ENCODE results near the gene ITPK1.

ITPK1 gene

GRCh38 chr14:93044556-93044955 is 71.2 kb downstream of the ITPK1 start:
- Histone ChIP-seq H3K4me3 (ENCODE audit: low read length) (no peak overlapping the region), H3K27me3 (ENCODE audit: low read depth, low read length) (no peaks in the 10 kb centered on the region), H3K9me3 (ENCODE audit: insufficient read depth, low read length) (no peaks in the 10 kb centered on the region), H3K4me2 (ENCODE audit: low read length) (no peak overlapping the region), H2AFZ (ENCODE audit: low read depth, low read length) (no peak overlapping the region), H3K36me3 (replicated peaks; ENCODE audit: low read depth, low read length) (no peaks in the 10 kb centered on the region), H3K27ac (ENCODE audit: low read length) (no peak overlapping the region), H4K20me1 (ENCODE audit: insufficient read depth, low read length) (no peaks in the 10 kb centered on the region), H3K9ac (ENCODE audit: low read length) (no peak overlapping the region), H3K4me1 (ENCODE audit: low read length) (no peaks in the 10 kb centered on the region), H3K79me2 (ENCODE audit: low read length) (no peaks in the 10 kb centered on the region)
- TF ChIP-seq, protein P1, sequence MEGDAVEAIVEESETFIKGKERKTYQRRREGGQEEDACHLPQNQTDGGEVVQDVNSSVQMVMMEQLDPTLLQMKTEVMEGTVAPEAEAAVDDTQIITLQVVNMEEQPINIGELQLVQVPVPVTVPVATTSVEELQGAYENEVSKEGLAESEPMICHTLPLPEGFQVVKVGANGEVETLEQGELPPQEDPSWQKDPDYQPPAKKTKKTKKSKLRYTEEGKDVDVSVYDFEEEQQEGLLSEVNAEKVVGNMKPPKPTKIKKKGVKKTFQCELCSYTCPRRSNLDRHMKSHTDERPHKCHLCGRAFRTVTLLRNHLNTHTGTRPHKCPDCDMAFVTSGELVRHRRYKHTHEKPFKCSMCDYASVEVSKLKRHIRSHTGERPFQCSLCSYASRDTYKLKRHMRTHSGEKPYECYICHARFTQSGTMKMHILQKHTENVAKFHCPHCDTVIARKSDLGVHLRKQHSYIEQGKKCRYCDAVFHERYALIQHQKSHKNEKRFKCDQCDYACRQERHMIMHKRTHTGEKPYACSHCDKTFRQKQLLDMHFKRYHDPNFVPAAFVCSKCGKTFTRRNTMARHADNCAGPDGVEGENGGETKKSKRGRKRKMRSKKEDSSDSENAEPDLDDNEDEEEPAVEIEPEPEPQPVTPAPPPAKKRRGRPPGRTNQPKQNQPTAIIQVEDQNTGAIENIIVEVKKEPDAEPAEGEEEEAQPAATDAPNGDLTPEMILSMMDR (IDR thresholded peaks at IDR 0.05; ENCODE audit: low read depth, low read length), result no peak
- no peak for TF ChIP-seq EZH2phosphoT487 (IDR thresholded peaks at IDR 0.05; ENCODE audit: low read depth)

DNA sequence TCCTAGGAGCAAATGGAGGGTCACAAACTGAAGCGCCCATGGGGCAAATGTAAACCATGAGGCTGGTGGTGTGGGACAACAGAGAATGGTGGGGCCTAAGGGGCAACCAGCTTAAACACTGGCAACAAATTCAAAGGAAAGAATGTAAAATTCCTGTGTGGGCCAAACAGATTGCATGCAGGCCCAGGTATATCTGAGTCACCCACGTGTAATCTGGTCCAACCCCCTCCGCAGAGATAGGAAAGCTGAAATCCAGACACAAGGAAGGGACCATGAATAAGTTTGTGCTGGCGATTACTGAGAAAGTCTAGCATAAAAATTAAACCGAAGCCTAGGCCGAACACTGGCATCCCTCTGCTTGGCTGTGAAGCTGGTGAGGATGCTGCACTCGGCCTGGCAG is 71.6 kb downstream of the ITPK1 start:
- H4K20me1 ChIP-seq (ENCODE audit: insufficient read depth, low read length), result no peaks in the 10 kb centered on the region
- TF ChIP-seq EZH2phosphoT487 (IDR thresholded peaks at IDR 0.05; ENCODE audit: low read depth), result no peak
- TF ChIP-seq, protein P1 (IDR thresholded peaks at IDR 0.05; ENCODE audit: low read depth, low read length), result no peak
- no peak overlapping the region for H3K4me3 ChIP-seq (ENCODE audit: low read length)
- no peaks in the 10 kb centered on the region for H3K9me3 ChIP-seq (ENCODE audit: insufficient read depth, low read length)
- no peaks in the 10 kb centered on the region for H3K36me3 ChIP-seq (replicated peaks; ENCODE audit: low read depth, low read length)
- no peaks in the 10 kb centered on the region for H3K4me1 ChIP-seq (ENCODE audit: low read length)
- no peak overlapping the region for H3K4me2 ChIP-seq (ENCODE audit: low read length)
- H3K79me2 ChIP-seq (ENCODE audit: low read length), result no peaks in the 10 kb centered on the region
- no peak overlapping the region for H2AFZ ChIP-seq (ENCODE audit: low read depth, low read length)
- H3K27me3 ChIP-seq (ENCODE audit: low read depth, low read length), result no peaks in the 10 kb centered on the region
- H3K27ac ChIP-seq (ENCODE audit: low read length), result no peak overlapping the region
- no peak overlapping the region for H3K9ac ChIP-seq (ENCODE audit: low read length)

GRCh38 chr14:93042968-93043940 is 72.5 kb downstream of the ITPK1 start:
- Histone ChIP-seq H3K4me2 (ENCODE audit: low read length) (no peak overlapping the region), H3K4me1 (ENCODE audit: low read length) (no peaks in the 10 kb centered on the region), H3K79me2 (ENCODE audit: low read length) (no peaks in the 10 kb centered on the region), H2AFZ (ENCODE audit: low read depth, low read length) (no peak overlapping the region), H4K20me1 (ENCODE audit: insufficient read depth, low read length) (no peaks in the 10 kb centered on the region), H3K4me3 (ENCODE audit: low read length) (no peak overlapping the region), H3K27me3 (ENCODE audit: low read depth, low read length) (no peaks in the 10 kb centered on the region), H3K9me3 (ENCODE audit: insufficient read depth, low read length) (no peaks in the 10 kb centered on the region), H3K36me3 (replicated peaks; ENCODE audit: low read depth, low read length) (no peaks in the 10 kb centered on the region), H3K9ac (ENCODE audit: low read length) (no peak overlapping the region), H3K27ac (ENCODE audit: low read length) (no peak overlapping the region)
- no peak for TF ChIP-seq EZH2phosphoT487 (IDR thresholded peaks at IDR 0.05; ENCODE audit: low read depth)
- TF ChIP-seq, protein P1 (IDR thresholded peaks at IDR 0.05; ENCODE audit: low read depth, low read length), result no peak

DNA sequence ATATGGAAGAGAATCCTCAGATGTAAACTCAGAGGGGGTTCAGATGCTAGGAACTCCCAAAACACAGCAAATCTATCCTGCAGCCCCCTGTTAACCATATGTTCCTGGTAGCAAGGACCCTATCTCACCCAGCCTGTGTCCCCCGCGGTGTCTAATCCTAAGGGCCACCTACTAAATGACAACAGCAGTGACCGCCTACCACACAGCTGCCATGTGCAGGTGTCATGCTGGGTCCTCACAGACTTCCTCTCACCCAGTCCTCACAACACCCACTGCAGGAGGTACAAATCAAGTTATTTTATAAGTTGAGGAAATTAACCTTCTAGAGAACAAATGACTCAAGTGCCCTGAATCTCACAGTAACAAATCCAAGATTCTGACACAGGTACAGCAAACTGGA is 73.9 kb downstream of the ITPK1 start:
- Histone ChIP-seq H3K9ac (ENCODE audit: low read length) (no peak overlapping the region), H3K4me1 (ENCODE audit: low read length) (no peaks in the 10 kb centered on the region), H2AFZ (ENCODE audit: low read depth, low read length) (no peak overlapping the region), H3K27me3 (ENCODE audit: low read depth, low read length) (no peaks in the 10 kb centered on the region), H3K79me2 (ENCODE audit: low read length) (no peaks in the 10 kb centered on the region), H3K4me3 (ENCODE audit: low read length) (no peak overlapping the region), H3K9me3 (ENCODE audit: insufficient read depth, low read length) (no peaks in the 10 kb centered on the region), H3K36me3 (replicated peaks; ENCODE audit: low read depth, low read length) (no peaks in the 10 kb centered on the region), H3K27ac (ENCODE audit: low read length) (no peak overlapping the region), H3K4me2 (ENCODE audit: low read length) (no peak overlapping the region), H4K20me1 (ENCODE audit: insufficient read depth, low read length) (no peaks in the 10 kb centered on the region)
- TF ChIP-seq EZH2phosphoT487 (IDR thresholded peaks at IDR 0.05; ENCODE audit: low read depth), result no peak
- TF ChIP-seq, protein P1 (IDR thresholded peaks at IDR 0.05; ENCODE audit: low read depth, low read length), result no peak
